PC-9 (cell line): ENCODE results near the gene GPC1. TPM values are rescaled to one million over a fixed set of nuclear protein-coding genes. Genes with fewer than 3 reads are reported as not detected.

ENCODE experiments used
- BruUV-seq: library from RNA; stranded (reverse); fragments of 400-500 nt; replicated peaks from 2 replicates; lab custom pipeline; 2021; lab: Mats Ljungman, UMichigan
- CTCF ChIA-PET: fragments of 300-600 bp; sonication (Branson Sonifier 250); formaldehyde crosslinking; loops from one replicate; lab custom pipeline; 2022; ENCODE audit warnings: antibody characterized with exemption; lab: Charles Lee
- POLR2A ChIA-PET: fragments of 300-600 bp; sonication (Branson Sonifier 250); formaldehyde crosslinking; loops from one replicate; lab custom pipeline; 2022; ENCODE audit warnings: antibody characterized with exemption; ENCODE audit not compliant: unreplicated experiment; lab: Charles Lee
- DNase-seq, 2 experiments: peaks; one replicate each; pipeline versions ENCODE4 v3.0.0 to v3.0.0-alpha.2; 2015 to 2022; ENCODE audit warnings: mixed read lengths in 1 of 2
- H2AFZ ChIP-seq: fragments of 200-600 bp; sonication (generic); 2 replicates; pipeline ENCODE4 v1.8.1; 2017; ENCODE audit warnings: antibody characterized with exemption
- H3F3A ChIP-seq: fragments of 200-600 bp; sonication (generic); 2 replicates; pipeline ENCODE4 v1.8.1; 2017; ENCODE audit warnings: antibody characterized with exemption, mild to moderate bottlenecking, low read depth; ENCODE audit not compliant: insufficient read depth
- H3K27ac ChIP-seq: fragments of 200-600 bp; sonication (generic); 2 replicates; pipeline ENCODE4 v1.6.1; 2016; ENCODE audit warnings: mixed run types
- H3K27me3 ChIP-seq: fragments of 200-600 bp; sonication (generic); 2 replicates; pipeline ENCODE4 v1.6.1; 2016; ENCODE audit warnings: low read depth, mixed run types; ENCODE audit not compliant: insufficient read depth
- H3K36me3 ChIP-seq: fragments of 200-600 bp; sonication (generic); 2 replicates; pipeline ENCODE4 v1.6.1; 2016; ENCODE audit warnings: low read depth, mixed run types
- H3K4me1 ChIP-seq: fragments of 200-600 bp; sonication (generic); replicated peaks from 2 replicates; pipeline ENCODE4 v1.6.1; 2016; ENCODE audit warnings: mixed run types; ENCODE audit not compliant: insufficient read depth
- H3K4me2 ChIP-seq: fragments of 200-600 bp; sonication (generic); 2 replicates; pipeline ENCODE4 v1.6.1; 2017; ENCODE audit warnings: mixed run types
- H3K4me3 ChIP-seq: fragments of 200-600 bp; sonication (generic); 2 replicates; pipeline ENCODE4 v1.6.1; 2016; ENCODE audit warnings: mixed run types
- H3K79me2 ChIP-seq: fragments of 200-600 bp; sonication (generic); 2 replicates; pipeline ENCODE4 v1.6.1; 2017; ENCODE audit warnings: low read depth, mixed run types
- H3K9me2 ChIP-seq: fragments of 200-600 bp; sonication (generic); 2 replicates; pipeline ENCODE4 v1.8.1; 2017; ENCODE audit warnings: mild to moderate bottlenecking; ENCODE audit not compliant: insufficient read depth
- H3K9me3 ChIP-seq: fragments of 200-600 bp; sonication (generic); 2 replicates; pipeline ENCODE4 v1.8.1; 2016; ENCODE audit warnings: low read depth; ENCODE audit not compliant: insufficient read depth
- H4K20me1 ChIP-seq: fragments of 200-600 bp; sonication (generic); 2 replicates; pipeline ENCODE4 v1.8.1; 2017; ENCODE audit not compliant: insufficient read depth
- CTCF ChIP-seq: fragments of 200-600 bp; sonication (generic); conservative IDR thresholded peaks from 2 replicates; pipeline ENCODE4 v1.6.1; 2017; ENCODE audit warnings: mixed run types, antibody characterized with exemption, mild to moderate bottlenecking, moderate library complexity
- EZH2 ChIP-seq: fragments of 200-600 bp; sonication (generic); IDR thresholded peaks from 2 replicates; pipeline ENCODE4 v1.8.0; 2017; ENCODE audit warnings: antibody characterized with exemption, low read depth
- intact Hi-C: fragments of 100-400 bp; cut with micrococcal nuclease; formaldehyde crosslinking; loops from one replicate; pipeline ENCODE4 v1.10.0; 2022; ENCODE audit not compliant: unreplicated experiment
- total RNA-seq: library from RNA; stranded (reverse); gene quantifications from 2 replicates; pipeline ENCODE4 v1.2.3, GENCODE V29; 2021

Gene GPC1
- total RNA-seq, 1 experiment from 2014 or later = 302 TPM

- TF ChIP-seq EZH2 (no peak), CTCF (no peak)
- H3K4me1 ChIP-seq = peaks cover 3% of the 10 kb centered on the region
- no peaks in the 10 kb centered on the region for H3K36me3 ChIP-seq
- BruUV-seq = no TSS peak
- no peak overlapping the region for H3K27ac ChIP-seq
- no peaks in the 10 kb centered on the region for H3K9me2 ChIP-seq
- H3F3A ChIP-seq = peaks cover 8% of the 10 kb centered on the region; the same call in 1 of the 2 replicates
- CTCF ChIA-PET = no interaction called here
- peaks cover 27% of the 10 kb centered on the region; the same call in 1 of the 2 replicates for H3K9me3 ChIP-seq
- no peak overlapping the region for H2AFZ ChIP-seq
- intact Hi-C loops = no loop called here
- no peaks in the 10 kb centered on the region for H3K79me2 ChIP-seq
- no peaks in the 10 kb centered on the region for H4K20me1 ChIP-seq
- POLR2A ChIA-PET = no interaction called here
- no peak for DNase-seq
- H3K4me2 ChIP-seq = no peak overlapping the region
- H3K27me3 ChIP-seq = no peaks in the 10 kb centered on the region
- no peak overlapping the region for H3K4me3 ChIP-seq
Measured at GRCh38 chr2:240421381-240421780, 14.1 kb upstream of the GPC1 start.

- H3K4me3 ChIP-seq = no peak overlapping the region
- POLR2A ChIA-PET = interaction anchor here (0.6 kb wide), 1 partner anchor 81 kb away, joined by 3 read pairs; no protein-coding TSS in a partner anchor
- BruUV-seq = no TSS peak
- H2AFZ ChIP-seq = no peak overlapping the region
- H3K27me3 ChIP-seq = no peaks in the 10 kb centered on the region
- H3K27ac ChIP-seq = no peak overlapping the region
- H3K9me2 ChIP-seq = no peaks in the 10 kb centered on the region
- CTCF ChIA-PET = no interaction called here
- no peak overlapping the region for H3K4me2 ChIP-seq
- H3K9me3 ChIP-seq = peaks cover 26% of the 10 kb centered on the region; the same call in 1 of the 2 replicates
- no peak for TF ChIP-seq CTCF
- TF ChIP-seq EZH2 = no peak
- no peaks in the 10 kb centered on the region for H4K20me1 ChIP-seq
- intact Hi-C loops = no loop called here
- no peaks in the 10 kb centered on the region for H3K36me3 ChIP-seq
- peaks cover 20% of the 10 kb centered on the region for H3F3A ChIP-seq
- DNase-seq = no peak
- no peaks in the 10 kb centered on the region for H3K79me2 ChIP-seq
- peaks cover 16% of the 10 kb centered on the region for H3K4me1 ChIP-seq
Measured at GRCh38 chr2:240422658-240423329, 12.7 kb upstream of the GPC1 start.

GRCh38 chr2:240423788-240424191 is 11.7 kb upstream of the GPC1 start:
- Histone ChIP-seq H3K27ac (no peak overlapping the region), H3K36me3 (no peaks in the 10 kb centered on the region)

More at GRCh38 chr2:240423788-240424191, 11.7 kb upstream of the GPC1 start:
- TF ChIP-seq CTCF (no peak), EZH2 (no peak)
- Histone ChIP-seq H3K79me2 (no peaks in the 10 kb centered on the region), H3F3A (peaks cover 30% of the 10 kb centered on the region), H3K9me2 (no peaks in the 10 kb centered on the region), H3K27me3 (no peaks in the 10 kb centered on the region), H3K4me3 (no peak overlapping the region), H3K9me3 (peaks cover 16% of the 10 kb centered on the region; the same call in 1 of the 2 replicates), H3K4me2 (no peak overlapping the region), H4K20me1 (no peaks in the 10 kb centered on the region), H3K4me1 (peaks cover 20% of the 10 kb centered on the region), H2AFZ (no peak overlapping the region)
- DNase-seq = no peak
- intact Hi-C loops = no loop called here
- ChIA-PET CTCF (no interaction called here), POLR2A (interaction anchor here (0.6 kb wide), 3 partner anchors 37 to 82 kb away, joined by 3 to 14 read pairs (median 3); no protein-coding TSS in a partner anchor)
- BruUV-seq = no TSS peak
